ENCODE data around the gene DENND4A.

The DENND4A gene

DNA sequence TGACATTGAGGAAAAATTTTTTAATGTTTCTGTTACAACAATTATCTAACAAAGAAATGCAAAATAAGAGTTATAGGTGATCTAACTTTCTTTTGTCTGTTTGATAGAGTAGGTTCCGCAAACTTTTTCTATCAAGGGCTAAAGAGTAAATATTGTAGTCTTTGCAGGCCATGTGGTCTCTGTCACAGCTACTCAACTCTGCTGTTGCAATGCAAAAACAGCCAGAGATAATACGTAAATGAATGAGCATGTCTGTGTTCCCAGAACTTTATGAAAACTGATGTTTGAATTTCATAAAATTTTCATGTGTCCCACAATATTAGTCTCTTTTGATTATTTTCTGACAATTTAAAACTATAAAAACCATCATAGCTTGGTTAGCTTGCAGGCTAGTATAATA, 97.0 kb downstream of the DENND4A start:
- TF ChIP-seq POLR2AphosphoS5 (IDR thresholded peaks at IDR 0.05; ENCODE audit: low read depth, low read length): no peak
- TF ChIP-seq FOXP2 (optimal IDR thresholded peaks at IDR 0.05; ENCODE audit: borderline replicate concordance, extremely low read depth, extremely low read length, insufficient read depth): no peak
- no peak for TF ChIP-seq TAF1 (IDR thresholded peaks at IDR 0.05; ENCODE audit: borderline replicate concordance, insufficient read depth, low read length)
- TF ChIP-seq, protein P1, sequence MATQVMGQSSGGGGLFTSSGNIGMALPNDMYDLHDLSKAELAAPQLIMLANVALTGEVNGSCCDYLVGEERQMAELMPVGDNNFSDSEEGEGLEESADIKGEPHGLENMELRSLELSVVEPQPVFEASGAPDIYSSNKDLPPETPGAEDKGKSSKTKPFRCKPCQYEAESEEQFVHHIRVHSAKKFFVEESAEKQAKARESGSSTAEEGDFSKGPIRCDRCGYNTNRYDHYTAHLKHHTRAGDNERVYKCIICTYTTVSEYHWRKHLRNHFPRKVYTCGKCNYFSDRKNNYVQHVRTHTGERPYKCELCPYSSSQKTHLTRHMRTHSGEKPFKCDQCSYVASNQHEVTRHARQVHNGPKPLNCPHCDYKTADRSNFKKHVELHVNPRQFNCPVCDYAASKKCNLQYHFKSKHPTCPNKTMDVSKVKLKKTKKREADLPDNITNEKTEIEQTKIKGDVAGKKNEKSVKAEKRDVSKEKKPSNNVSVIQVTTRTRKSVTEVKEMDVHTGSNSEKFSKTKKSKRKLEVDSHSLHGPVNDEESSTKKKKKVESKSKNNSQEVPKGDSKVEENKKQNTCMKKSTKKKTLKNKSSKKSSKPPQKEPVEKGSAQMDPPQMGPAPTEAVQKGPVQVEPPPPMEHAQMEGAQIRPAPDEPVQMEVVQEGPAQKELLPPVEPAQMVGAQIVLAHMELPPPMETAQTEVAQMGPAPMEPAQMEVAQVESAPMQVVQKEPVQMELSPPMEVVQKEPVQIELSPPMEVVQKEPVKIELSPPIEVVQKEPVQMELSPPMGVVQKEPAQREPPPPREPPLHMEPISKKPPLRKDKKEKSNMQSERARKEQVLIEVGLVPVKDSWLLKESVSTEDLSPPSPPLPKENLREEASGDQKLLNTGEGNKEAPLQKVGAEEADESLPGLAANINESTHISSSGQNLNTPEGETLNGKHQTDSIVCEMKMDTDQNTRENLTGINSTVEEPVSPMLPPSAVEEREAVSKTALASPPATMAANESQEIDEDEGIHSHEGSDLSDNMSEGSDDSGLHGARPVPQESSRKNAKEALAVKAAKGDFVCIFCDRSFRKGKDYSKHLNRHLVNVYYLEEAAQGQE (IDR thresholded peaks at IDR 0.05; ENCODE audit: insufficient read depth in 1 of 2, low read depth in 2 of 2, low read length in 2 of 2): no peak
- TF ChIP-seq SIN3A (IDR thresholded peaks at IDR 0.05; ENCODE audit: borderline replicate concordance, insufficient read depth, low read length): no peak

DNA sequence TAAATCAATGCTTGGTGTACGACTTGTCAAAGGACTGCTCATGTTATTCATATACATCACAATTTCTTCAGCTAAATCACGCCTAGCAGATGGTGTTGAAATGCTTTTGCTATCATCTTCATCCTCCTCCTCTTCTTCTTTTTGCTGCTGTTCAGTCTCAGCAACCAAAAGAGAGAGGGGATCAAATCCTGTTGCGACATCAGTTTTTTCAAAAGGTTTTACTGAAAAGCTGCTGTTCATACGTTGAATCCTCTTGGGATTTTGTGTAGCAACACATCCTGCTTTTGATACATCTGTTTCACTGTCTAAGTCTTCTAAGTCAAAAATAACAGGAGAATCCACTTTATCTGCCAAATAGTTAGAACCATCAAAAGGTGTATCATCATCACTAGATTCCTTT, 101.3 kb downstream of the DENND4A start:
- TF ChIP-seq SIN3A (IDR thresholded peaks at IDR 0.05; ENCODE audit: borderline replicate concordance, insufficient read depth, low read length): no peak
- TF ChIP-seq POLR2AphosphoS5 (IDR thresholded peaks at IDR 0.05; ENCODE audit: low read depth, low read length): no peak
- TF ChIP-seq TAF1 (IDR thresholded peaks at IDR 0.05; ENCODE audit: borderline replicate concordance, insufficient read depth, low read length): no peak
- no peak for TF ChIP-seq FOXP2 (optimal IDR thresholded peaks at IDR 0.05; ENCODE audit: borderline replicate concordance, extremely low read depth, extremely low read length, insufficient read depth)
- TF ChIP-seq, protein P1 (IDR thresholded peaks at IDR 0.05; ENCODE audit: insufficient read depth in 1 of 2, low read depth in 2 of 2, low read length in 2 of 2): no peak

DNA sequence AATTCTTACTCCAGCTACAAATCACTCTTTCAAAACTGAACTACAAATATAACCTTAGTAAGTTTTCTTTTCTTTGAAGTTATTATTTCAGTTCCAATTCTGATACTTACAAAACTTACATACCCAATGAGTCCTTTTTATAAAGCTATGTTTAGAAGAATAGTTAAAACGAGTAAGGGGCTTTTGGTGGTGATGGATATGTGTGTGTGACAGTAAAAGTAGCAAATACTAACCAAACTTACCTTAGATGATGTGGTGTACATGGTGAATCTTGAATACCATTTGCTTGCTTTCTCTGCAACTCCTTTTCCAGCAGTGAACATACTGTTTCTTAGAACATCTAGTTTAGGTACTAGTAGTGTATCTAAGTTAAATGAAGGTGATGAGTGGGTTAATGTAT, 101.9 kb downstream of the DENND4A start:
- TF ChIP-seq SIN3A (IDR thresholded peaks at IDR 0.05; ENCODE audit: borderline replicate concordance, insufficient read depth, low read length) (no peak), FOXP2 (optimal IDR thresholded peaks at IDR 0.05; ENCODE audit: borderline replicate concordance, extremely low read depth, extremely low read length, insufficient read depth) (no peak), TAF1 (IDR thresholded peaks at IDR 0.05; ENCODE audit: borderline replicate concordance, insufficient read depth, low read length) (no peak), POLR2AphosphoS5 (IDR thresholded peaks at IDR 0.05; ENCODE audit: low read depth, low read length) (no peak)
- TF ChIP-seq, protein P1 (IDR thresholded peaks at IDR 0.05; ENCODE audit: insufficient read depth in 1 of 2, low read depth in 2 of 2, low read length in 2 of 2): no peak

DNA sequence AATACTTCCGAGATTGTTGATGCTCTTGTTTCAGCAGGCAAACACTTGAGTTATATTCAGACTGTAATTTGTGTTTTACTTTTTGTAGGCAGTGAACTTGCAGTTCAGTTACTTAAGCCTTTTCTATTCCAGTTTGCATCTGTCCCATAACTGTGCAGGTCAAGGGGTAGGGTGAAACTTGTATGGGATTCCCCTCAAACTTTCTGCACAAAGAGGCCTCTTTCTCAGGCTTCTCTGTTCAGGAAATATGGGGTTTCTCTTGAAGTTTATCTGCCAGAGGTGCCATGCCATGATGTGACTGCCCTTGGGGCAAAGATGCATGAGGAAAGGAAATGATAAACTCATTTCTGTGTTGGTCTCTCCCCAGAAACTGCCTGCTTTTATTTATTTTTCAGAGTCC, 103.6 kb downstream of the DENND4A start:
- TF ChIP-seq TAF1 (IDR thresholded peaks at IDR 0.05; ENCODE audit: borderline replicate concordance, insufficient read depth, low read length) (no peak), FOXP2 (optimal IDR thresholded peaks at IDR 0.05; ENCODE audit: borderline replicate concordance, extremely low read depth, extremely low read length, insufficient read depth) (no peak), POLR2AphosphoS5 (IDR thresholded peaks at IDR 0.05; ENCODE audit: low read depth, low read length) (no peak), SIN3A (IDR thresholded peaks at IDR 0.05; ENCODE audit: borderline replicate concordance, insufficient read depth, low read length) (no peak)
- TF ChIP-seq, protein P1 (IDR thresholded peaks at IDR 0.05; ENCODE audit: insufficient read depth in 1 of 2, low read depth in 2 of 2, low read length in 2 of 2): no peak

DNA sequence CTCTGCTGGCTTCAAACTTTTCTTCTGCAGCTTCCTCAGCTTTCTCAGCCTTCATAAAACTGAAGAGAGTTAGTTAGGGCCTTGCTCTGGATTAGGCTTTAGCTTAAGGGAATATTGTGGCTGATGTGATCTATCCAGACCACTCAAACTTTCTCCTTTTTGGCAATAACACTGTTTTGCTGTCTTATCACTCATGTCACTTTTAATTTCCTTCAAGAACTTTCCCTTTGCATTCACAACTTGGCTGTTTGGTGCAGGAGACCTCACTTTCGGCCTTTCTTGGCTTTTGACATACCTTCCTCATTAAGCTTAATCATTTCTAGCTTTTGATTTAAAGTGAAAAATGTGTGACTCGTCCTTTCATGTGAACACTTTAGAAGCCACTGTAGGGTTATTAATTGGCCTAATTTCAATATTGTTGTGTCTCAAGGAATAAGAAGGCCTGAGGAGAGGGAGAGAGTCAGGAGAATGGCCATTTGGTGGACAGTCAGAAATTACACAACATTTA, 109.6 kb downstream of the DENND4A start:
- TF ChIP-seq, protein P1 (IDR thresholded peaks at IDR 0.05; ENCODE audit: insufficient read depth in 1 of 2, low read depth in 2 of 2, low read length in 2 of 2): no peak
- TF ChIP-seq POLR2AphosphoS5 (IDR thresholded peaks at IDR 0.05; ENCODE audit: low read depth, low read length) (no peak), FOXP2 (optimal IDR thresholded peaks at IDR 0.05; ENCODE audit: borderline replicate concordance, extremely low read depth, extremely low read length, insufficient read depth) (no peak), SIN3A (IDR thresholded peaks at IDR 0.05; ENCODE audit: borderline replicate concordance, insufficient read depth, low read length) (no peak), TAF1 (IDR thresholded peaks at IDR 0.05; ENCODE audit: borderline replicate concordance, insufficient read depth, low read length) (no peak)

All from PFSK-1 (cell line).